SIG-M5 treated with dmso at 0.1 percent for 504 hours (cell line): ENCODE measurements around the gene NKAIN4.
A peak's percentile ranks its signal among the peaks of the same experiment; 100 is the strongest.

Source experiments
- DNase-seq: peaks from one replicate; lab custom pipeline; 2025; ENCODE audit not compliant: unreplicated experiment; lab: John Stamatoyannopoulos, UW

NKAIN4 gene

GRCh38 chr20:63220696-63221399 lies 33.4 kb downstream of the NKAIN4 start:
- DNase-seq = no peak

- no peak for DNase-seq
Measured at GRCh38 chr20:63219866-63220521, 34.3 kb downstream of the NKAIN4 start.

- DNase-seq = no peak
Measured at GRCh38 chr20:63219447-63219821, 34.8 kb downstream of the NKAIN4 start.

GRCh38 chr20:63218701-63219446 lies 35.4 kb downstream of the NKAIN4 start:
- DNase-seq = no peak

- DNase-seq = no peak
Measured at GRCh38 chr20:63217706-63218105, 36.6 kb downstream of the NKAIN4 start.

GRCh38 chr20:63216849-63217471 lies 37.3 kb downstream of the NKAIN4 start:
- no peak for DNase-seq

GRCh38 chr20:63216041-63216848 lies 38.0 kb downstream of the NKAIN4 start, which contains the start of gene YTHDF1:
YTHDF1 (minus strand) TSS chr20:63216131; CDS start chr20:63215892, 239 bp downstream.
- DNase-seq = peak; percentile 96

- DNase-seq = peak; percentile 39
Measured at GRCh38 chr20:63215101-63216040, 38.9 kb downstream of the NKAIN4 start.

GRCh38 chr20:63214514-63214913 lies 39.7 kb downstream of the NKAIN4 start:
- no peak for DNase-seq

GRCh38 chr20:63212792-63213191 lies 41.5 kb downstream of the NKAIN4 start:
- DNase-seq = no peak

GRCh38 chr20:63212393-63212730 lies 41.9 kb downstream of the NKAIN4 start:
- DNase-seq = no peak

- no peak for DNase-seq
Measured at GRCh38 chr20:63210011-63210605, 44.2 kb downstream of the NKAIN4 start.

- DNase-seq = no peak
Measured at GRCh38 chr20:63208346-63208909, 45.8 kb downstream of the NKAIN4 start.

GRCh38 chr20:63206878-63207277 lies 47.4 kb downstream of the NKAIN4 start:
- DNase-seq = no peak

GRCh38 chr20:63205896-63206295 lies 48.4 kb downstream of the NKAIN4 start:
- no peak for DNase-seq

GRCh38 chr20:63204362-63204761 lies 49.9 kb downstream of the NKAIN4 start:
- DNase-seq = no peak

GRCh38 chr20:63202811-63203526 lies 51.3 kb downstream of the NKAIN4 start:
- no peak for DNase-seq

- no peak for DNase-seq
Measured at GRCh38 chr20:63202021-63202420, 52.2 kb downstream of the NKAIN4 start.
